ENCODE measurements around the gene CYP2C9. TPM values are rescaled to one million over a fixed set of nuclear protein-coding genes. Genes with fewer than 3 reads are reported as not detected.

The CYP2C9 gene
- total RNA-seq, 2 experiments from 2014 or later, result not detected

DNA sequence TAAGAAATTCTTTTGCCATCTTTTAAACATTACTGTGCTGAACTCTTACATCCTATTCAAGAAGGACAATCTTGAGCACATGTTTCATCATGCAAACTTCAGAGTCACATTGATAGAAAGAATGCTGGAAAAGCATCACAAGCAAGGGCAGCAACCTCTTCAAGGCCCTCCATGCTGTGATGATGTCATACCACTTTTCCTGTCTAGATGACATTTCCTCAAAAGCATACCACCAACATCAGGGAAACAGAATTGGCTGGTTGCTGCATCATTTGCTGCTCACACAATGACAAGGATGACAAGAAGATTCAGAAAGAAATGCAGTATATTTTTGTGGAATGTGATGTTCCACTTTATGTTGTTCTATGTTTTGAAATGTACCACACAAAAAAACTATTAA lies 93.2 kb downstream of the CYP2C9 start:
- intact Hi-C loops (cut with DNase I, micrococcal nuclease), result no loop called here
- H3K9me3 ChIP-seq (ENCODE audit: control insufficient read depth in 1 of 2, insufficient read depth in 1 of 2, low read length in 2 of 2), result no peaks in the 10 kb centered on the region
- H3K4me1 ChIP-seq (ENCODE audit: insufficient read depth, low read length), result no peaks in the 10 kb centered on the region
- Mint-ChIP-seq H3K9me3 (peaks cover 7% of the 10 kb centered on the region), H3K36me3 (ENCODE audit: low read depth) (no peaks in the 10 kb centered on the region), H3K27ac (no peak overlapping the region), H3K27me3 (no peaks in the 10 kb centered on the region), H3K4me3 (no peak overlapping the region), H3K4me1 (ENCODE audit: low read depth) (no peaks in the 10 kb centered on the region)
- H3K4me3 ChIP-seq (ENCODE audit: low read length), result no peak overlapping the region
- ATAC-seq (ENCODE audit: poor library complexity), result no peak
- POLR2A ChIA-PET, result no interaction called here
- CTCF ChIA-PET, result no interaction called here
- H3K27ac ChIP-seq (ENCODE audit: low read depth in 1 of 2, low read length in 2 of 2), result no peak overlapping the region
- DNase-seq, result no peak
- no peaks in the 10 kb centered on the region for H3K27me3 ChIP-seq (ENCODE audit: control insufficient read depth in 1 of 2, insufficient read depth in 2 of 2, low read length in 2 of 2)
- H3K36me3 ChIP-seq (ENCODE audit: insufficient read depth, low read length), result no peaks in the 10 kb centered on the region
- TF ChIP-seq, protein P1, sequence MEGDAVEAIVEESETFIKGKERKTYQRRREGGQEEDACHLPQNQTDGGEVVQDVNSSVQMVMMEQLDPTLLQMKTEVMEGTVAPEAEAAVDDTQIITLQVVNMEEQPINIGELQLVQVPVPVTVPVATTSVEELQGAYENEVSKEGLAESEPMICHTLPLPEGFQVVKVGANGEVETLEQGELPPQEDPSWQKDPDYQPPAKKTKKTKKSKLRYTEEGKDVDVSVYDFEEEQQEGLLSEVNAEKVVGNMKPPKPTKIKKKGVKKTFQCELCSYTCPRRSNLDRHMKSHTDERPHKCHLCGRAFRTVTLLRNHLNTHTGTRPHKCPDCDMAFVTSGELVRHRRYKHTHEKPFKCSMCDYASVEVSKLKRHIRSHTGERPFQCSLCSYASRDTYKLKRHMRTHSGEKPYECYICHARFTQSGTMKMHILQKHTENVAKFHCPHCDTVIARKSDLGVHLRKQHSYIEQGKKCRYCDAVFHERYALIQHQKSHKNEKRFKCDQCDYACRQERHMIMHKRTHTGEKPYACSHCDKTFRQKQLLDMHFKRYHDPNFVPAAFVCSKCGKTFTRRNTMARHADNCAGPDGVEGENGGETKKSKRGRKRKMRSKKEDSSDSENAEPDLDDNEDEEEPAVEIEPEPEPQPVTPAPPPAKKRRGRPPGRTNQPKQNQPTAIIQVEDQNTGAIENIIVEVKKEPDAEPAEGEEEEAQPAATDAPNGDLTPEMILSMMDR (IDR thresholded peaks at IDR 0.05), result no peak

- Mint-ChIP-seq H3K4me1 (ENCODE audit: low read depth) (no peaks in the 10 kb centered on the region), H3K9me3 (peaks cover 2% of the 10 kb centered on the region), H3K27me3 (no peaks in the 10 kb centered on the region), H3K27ac (no peak overlapping the region), H3K36me3 (ENCODE audit: low read depth) (no peaks in the 10 kb centered on the region), H3K4me3 (no peak overlapping the region)
- ChIA-PET CTCF (no interaction called here), POLR2A (no interaction called here)
- Histone ChIP-seq H3K4me3 (ENCODE audit: low read length) (no peak overlapping the region), H3K27me3 (ENCODE audit: control insufficient read depth in 1 of 2, insufficient read depth in 2 of 2, low read length in 2 of 2) (no peaks in the 10 kb centered on the region), H3K9me3 (ENCODE audit: control insufficient read depth in 1 of 2, insufficient read depth in 1 of 2, low read length in 2 of 2) (no peaks in the 10 kb centered on the region), H3K27ac (ENCODE audit: low read depth in 1 of 2, low read length in 2 of 2) (no peak overlapping the region), H3K4me1 (ENCODE audit: insufficient read depth, low read length) (no peaks in the 10 kb centered on the region), H3K36me3 (ENCODE audit: insufficient read depth, low read length) (no peaks in the 10 kb centered on the region)
- no peak for ATAC-seq (ENCODE audit: poor library complexity)
- DNase-seq, result no peak
- TF ChIP-seq, protein P1 (IDR thresholded peaks at IDR 0.05), result no peak
- intact Hi-C loops (cut with DNase I, micrococcal nuclease), result no loop called here
Measured at GRCh38 chr10:95034401-95034800, 95.9 kb downstream of the CYP2C9 start.

DNA sequence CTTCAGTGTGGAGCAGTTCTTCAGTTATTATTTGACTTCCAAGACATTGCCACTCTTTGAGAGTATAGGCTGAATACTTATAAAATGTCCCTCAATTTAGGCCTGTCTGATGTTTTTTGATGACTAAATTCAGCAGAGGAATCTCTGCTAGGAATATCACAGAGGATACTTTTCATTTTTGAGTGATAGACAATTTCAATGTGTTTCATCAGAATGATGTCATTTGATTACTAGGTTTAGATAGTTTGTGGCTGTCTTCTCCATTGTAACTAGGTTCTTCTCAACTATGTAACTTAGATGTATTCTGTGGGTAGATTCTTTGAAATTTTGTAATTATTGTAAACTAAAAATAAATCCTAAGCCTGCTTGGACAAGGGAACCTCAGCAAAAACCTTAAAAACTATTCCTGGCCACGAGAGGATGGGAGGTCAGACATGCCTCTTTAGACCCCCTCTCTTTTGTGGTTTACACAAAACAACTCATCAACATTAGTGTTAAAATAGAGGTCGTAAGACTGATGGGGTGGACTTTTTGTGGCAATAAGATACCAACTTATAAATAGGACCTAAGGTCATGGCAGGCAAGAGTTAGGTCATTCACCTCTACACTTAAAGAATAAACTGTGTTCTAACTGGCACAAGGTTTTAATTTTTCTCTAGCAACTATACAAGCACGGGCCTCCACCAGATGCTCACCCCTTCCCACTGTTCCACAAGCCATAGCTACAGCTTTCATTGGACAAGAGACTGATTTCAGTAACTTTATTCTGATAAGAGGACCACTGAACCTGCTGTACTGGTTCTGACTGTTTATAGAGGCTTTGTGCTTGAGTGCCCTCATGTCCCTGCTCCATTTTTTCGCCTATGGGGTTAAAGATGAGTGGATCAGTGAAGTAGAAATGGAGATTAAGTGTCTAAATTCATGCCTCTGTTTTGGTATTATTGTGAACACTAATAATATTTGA lies 97.2 kb downstream of the CYP2C9 start:
- H3K27me3 ChIP-seq (ENCODE audit: control insufficient read depth in 1 of 2, insufficient read depth in 2 of 2, low read length in 2 of 2), result no peaks in the 10 kb centered on the region
- no peaks in the 10 kb centered on the region for H3K36me3 ChIP-seq (ENCODE audit: insufficient read depth, low read length)
- H3K4me3 Mint-ChIP-seq, result no peak overlapping the region
- ChIA-PET POLR2A (no interaction called here), CTCF (no interaction called here)
- TF ChIP-seq, protein P1 (IDR thresholded peaks at IDR 0.05), result no peak
- no peaks in the 10 kb centered on the region for H3K36me3 Mint-ChIP-seq (ENCODE audit: low read depth)
- intact Hi-C loops (cut with DNase I, micrococcal nuclease), result no loop called here
- H3K27ac ChIP-seq (ENCODE audit: low read depth in 1 of 2, low read length in 2 of 2), result no peak overlapping the region
- no peak for ATAC-seq (ENCODE audit: poor library complexity)
- H3K27me3 Mint-ChIP-seq, result no peaks in the 10 kb centered on the region
- no peak for DNase-seq
- no peaks in the 10 kb centered on the region for H3K4me1 ChIP-seq (ENCODE audit: insufficient read depth, low read length)
- no peaks in the 10 kb centered on the region for H3K9me3 Mint-ChIP-seq
- H3K4me1 Mint-ChIP-seq (ENCODE audit: low read depth), result no peaks in the 10 kb centered on the region
- no peak overlapping the region for H3K27ac Mint-ChIP-seq
- H3K4me3 ChIP-seq (ENCODE audit: low read length), result no peak overlapping the region
- H3K9me3 ChIP-seq (ENCODE audit: control insufficient read depth in 1 of 2, insufficient read depth in 1 of 2, low read length in 2 of 2), result no peaks in the 10 kb centered on the region
